ENCODE results near the gene FUT2.

DNA sequence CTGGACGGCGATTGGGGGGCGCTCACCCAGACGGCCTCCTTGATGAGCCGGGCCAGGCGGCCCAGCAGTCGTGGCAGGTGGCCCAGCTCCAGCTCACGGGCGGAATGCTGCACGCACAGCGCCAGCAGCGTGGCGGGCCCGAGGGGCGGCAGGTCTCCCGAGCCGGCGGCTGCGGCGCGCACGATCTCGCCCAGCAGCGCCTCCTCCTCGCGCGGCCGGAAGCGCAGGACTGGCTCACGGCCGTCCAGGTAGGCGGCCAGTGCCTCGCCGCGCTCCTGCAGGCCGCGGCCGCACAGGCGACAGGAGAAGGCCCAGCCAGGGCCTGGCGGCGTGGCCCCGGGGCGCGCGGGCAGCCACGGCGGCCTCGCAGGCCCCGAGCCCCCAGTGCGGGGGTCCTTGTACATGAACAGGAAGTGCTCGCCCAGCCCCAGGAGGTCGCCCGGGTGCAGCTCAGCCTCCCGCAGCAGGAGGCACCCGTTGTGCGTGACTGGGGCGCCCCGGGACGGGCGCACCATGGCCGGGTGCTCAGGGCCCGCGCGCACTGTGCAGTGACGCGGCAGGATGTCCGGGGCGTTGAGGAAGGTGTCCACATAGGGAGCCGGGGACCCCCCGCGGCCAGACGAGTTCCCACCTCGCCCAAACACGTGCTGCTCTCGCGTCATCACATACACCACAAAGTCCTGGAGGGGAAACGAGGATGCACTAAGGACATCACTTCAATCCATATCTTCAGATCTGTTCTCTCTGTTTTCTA is 33.3 kb downstream of the FUT2 start:
- TF ChIP-seq, protein P1, sequence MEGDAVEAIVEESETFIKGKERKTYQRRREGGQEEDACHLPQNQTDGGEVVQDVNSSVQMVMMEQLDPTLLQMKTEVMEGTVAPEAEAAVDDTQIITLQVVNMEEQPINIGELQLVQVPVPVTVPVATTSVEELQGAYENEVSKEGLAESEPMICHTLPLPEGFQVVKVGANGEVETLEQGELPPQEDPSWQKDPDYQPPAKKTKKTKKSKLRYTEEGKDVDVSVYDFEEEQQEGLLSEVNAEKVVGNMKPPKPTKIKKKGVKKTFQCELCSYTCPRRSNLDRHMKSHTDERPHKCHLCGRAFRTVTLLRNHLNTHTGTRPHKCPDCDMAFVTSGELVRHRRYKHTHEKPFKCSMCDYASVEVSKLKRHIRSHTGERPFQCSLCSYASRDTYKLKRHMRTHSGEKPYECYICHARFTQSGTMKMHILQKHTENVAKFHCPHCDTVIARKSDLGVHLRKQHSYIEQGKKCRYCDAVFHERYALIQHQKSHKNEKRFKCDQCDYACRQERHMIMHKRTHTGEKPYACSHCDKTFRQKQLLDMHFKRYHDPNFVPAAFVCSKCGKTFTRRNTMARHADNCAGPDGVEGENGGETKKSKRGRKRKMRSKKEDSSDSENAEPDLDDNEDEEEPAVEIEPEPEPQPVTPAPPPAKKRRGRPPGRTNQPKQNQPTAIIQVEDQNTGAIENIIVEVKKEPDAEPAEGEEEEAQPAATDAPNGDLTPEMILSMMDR (IDR thresholded peaks at IDR 0.05 in 4 of 5, conservative IDR thresholded peaks at IDR 0.05 in 1 of 5), result no peak
- TF ChIP-seq POLR2A (IDR thresholded peaks at IDR 0.05), result no peak
